Measurements from ENCODE around the gene USP36. TPM values are rescaled to one million over a fixed set of nuclear protein-coding genes. Genes with fewer than 3 reads are reported as not detected.

Gene USP36
- total RNA-seq, 1 experiment from 2014 or later, result 79.5 TPM

GRCh38 chr17:78746263-78746948 lies 94.2 kb downstream of the USP36 start:
- Mint-ChIP-seq H3K36me3 (ENCODE audit: insufficient read depth, unreplicated experiment) (no peaks in the 10 kb centered on the region), H3K4me1 (ENCODE audit: low read depth, unreplicated experiment) (peaks cover 34% of the 10 kb centered on the region), H3K27ac (ENCODE audit: unreplicated experiment) (no peak overlapping the region), H3K4me3 (ENCODE audit: low read depth, unreplicated experiment) (no peak overlapping the region), H3K27me3 (ENCODE audit: unreplicated experiment) (no peaks in the 10 kb centered on the region), H3K9me3 (ENCODE audit: low read depth, unreplicated experiment) (no peaks in the 10 kb centered on the region)
- no TSS peak for BruUV-seq (replicated peaks)
- intact Hi-C loops (cut with micrococcal nuclease; ENCODE audit: unreplicated experiment), result no loop called here
- no peak for DNase-seq
- CTCF ChIA-PET, result no interaction called here
- no peak for TF ChIP-seq CTCF (IDR thresholded peaks at IDR 0.05; ENCODE audit: unreplicated experiment)

Other genes starting within 250 kb of the USP36 start
- gene CYTH1, start 58.5 kb downstream of the USP36 start, total RNA-seq (2022), result 30.3 and 40.5 TPM in 2 replicates
- gene CEP295NL, start 62.4 kb upstream of the USP36 start, total RNA-seq (2022), result 4.6 and 6.0 TPM in 2 replicates
- gene TIMP2, start 84.6 kb upstream of the USP36 start, total RNA-seq (2022), result 246 and 262 TPM in 2 replicates
- gene LGALS3BP, start 139.1 kb upstream of the USP36 start, total RNA-seq (2022), result 747 and 1,100 TPM in 2 replicates
- 95.7 and 115 TPM in 2 replicates for gene CANT1, start 168.9 kb upstream of the USP36 start, total RNA-seq (2022)
- 3.1 and 3.3 TPM in 2 replicates for gene C1QTNF1, start 183.4 kb upstream of the USP36 start, total RNA-seq (2022)
- 57.1 and 58.0 TPM in 2 replicates for gene ENGASE, start 234.0 kb upstream of the USP36 start, total RNA-seq (2022)

Measured in Calu3 (cell line).